GM12891 (cell line): ENCODE measurements around the gene GMDS.

Source experiments
- DNase-seq: peaks from one replicate; pipeline ENCODE4 v3.0.0; 2011; ENCODE audit warnings: low spot score; ENCODE audit not compliant: insufficient read length
- FAIRE-seq: peaks from 2 replicates; lab custom pipeline; 2011; peaks lifted over from hg19 to GRCh38; lab: Jason Lieb, UNC
- PAX5 ChIP-seq: IDR thresholded peaks from 2 replicates; pipeline ENCODE4 v1.6.1; 2011; ENCODE audit warnings: low read length, moderate library complexity, mild to moderate bottlenecking; ENCODE audit not compliant: insufficient read depth, severe bottlenecking
- POLR2A ChIP-seq: IDR thresholded peaks from 2 replicates; pipeline ENCODE4 v1.6.1; 2011; ENCODE audit warnings: low read depth, low read length, control low read depth
- POLR2AphosphoS5 ChIP-seq: IDR thresholded peaks from 2 replicates; pipeline ENCODE4 v1.6.1; 2011; ENCODE audit warnings: low read depth, low read length, control low read depth
- POU2F2 ChIP-seq: IDR thresholded peaks from 2 replicates; pipeline ENCODE4 v1.6.1; 2011; ENCODE audit warnings: low read depth, mild to moderate bottlenecking, control low read depth, low read length, moderate library complexity
- SPI1 ChIP-seq: IDR thresholded peaks from 2 replicates; pipeline ENCODE4 v1.6.1; 2011; ENCODE audit warnings: low read depth, low read length, control low read depth
- TAF1 ChIP-seq: IDR thresholded peaks from 2 replicates; pipeline ENCODE4 v1.6.1; 2011; ENCODE audit warnings: low read depth, low read length, control low read depth

Gene GMDS

DNA sequence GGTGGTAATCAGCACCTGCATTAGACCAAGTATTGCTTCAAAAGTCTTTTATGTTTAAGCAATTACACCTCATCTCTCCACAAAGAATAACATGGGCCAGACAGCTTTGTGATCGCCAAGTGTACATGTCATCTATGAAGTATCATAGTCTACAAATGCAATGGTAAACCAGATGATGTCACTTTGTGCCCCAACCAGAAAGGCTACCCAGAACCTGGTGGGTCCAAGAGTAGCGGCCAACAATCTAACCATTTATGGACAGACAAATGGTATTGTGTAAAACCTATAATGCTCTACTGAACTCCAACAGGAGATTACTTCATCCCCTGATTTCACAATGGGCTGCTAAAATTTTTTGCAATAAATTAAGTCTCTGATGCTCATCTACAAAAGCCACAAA, 295.9 kb downstream of the GMDS start:
- TF ChIP-seq POU2F2 (no peak), TAF1 (no peak), SPI1 (no peak), POLR2A (no peak), PAX5 (no peak), POLR2AphosphoS5 (no peak)
- FAIRE-seq, result no peak
- no peak for DNase-seq

DNA sequence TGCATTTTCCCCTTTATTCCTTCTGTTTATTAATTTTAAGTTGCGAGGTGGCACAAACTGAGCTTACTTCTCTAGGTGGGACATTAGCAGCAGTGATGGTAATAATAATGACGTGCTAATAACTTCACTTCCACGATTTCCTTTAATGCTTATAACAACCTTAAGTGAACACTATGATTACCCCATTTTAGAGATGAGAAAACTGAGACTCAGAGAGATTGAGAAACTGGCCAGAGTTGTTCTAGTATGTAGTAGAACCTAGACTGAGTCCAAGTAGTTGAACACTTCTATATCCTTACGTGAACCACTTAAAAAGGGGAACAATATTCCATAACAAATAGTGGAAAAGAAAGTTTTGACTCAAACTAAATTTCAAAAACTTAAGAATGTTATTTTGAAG, 297.5 kb downstream of the GMDS start:
- TF ChIP-seq PAX5, result no peak
- no peak for TF ChIP-seq POLR2A
- TF ChIP-seq TAF1, result no peak
- no peak for TF ChIP-seq SPI1
- no peak for TF ChIP-seq POU2F2
- no peak for TF ChIP-seq POLR2AphosphoS5
- FAIRE-seq (no peak), DNase-seq (no peak)

DNA sequence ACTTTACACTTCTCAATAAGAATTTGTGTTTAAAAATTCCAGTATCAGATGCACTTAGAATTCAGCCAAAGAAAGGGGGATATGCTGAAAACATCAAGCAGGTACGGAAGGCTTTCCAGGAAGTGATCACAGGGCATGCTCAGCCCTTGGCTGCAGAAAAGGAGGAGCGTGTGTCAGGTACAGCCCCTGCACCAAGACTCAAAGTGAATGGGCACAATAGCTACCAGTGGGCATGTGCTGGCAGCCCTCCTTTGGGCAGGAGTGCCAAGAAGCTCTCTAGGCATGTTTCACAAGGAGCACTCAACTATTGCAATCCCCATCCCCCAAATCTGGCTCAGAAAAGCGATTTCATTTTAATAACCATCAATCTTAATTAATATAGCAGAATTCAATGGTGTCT, 298.8 kb downstream of the GMDS start:
- TF ChIP-seq PAX5 (no peak), POU2F2 (no peak), SPI1 (no peak), POLR2AphosphoS5 (no peak), TAF1 (no peak)
- FAIRE-seq, result no peak
- no peak for DNase-seq

DNA sequence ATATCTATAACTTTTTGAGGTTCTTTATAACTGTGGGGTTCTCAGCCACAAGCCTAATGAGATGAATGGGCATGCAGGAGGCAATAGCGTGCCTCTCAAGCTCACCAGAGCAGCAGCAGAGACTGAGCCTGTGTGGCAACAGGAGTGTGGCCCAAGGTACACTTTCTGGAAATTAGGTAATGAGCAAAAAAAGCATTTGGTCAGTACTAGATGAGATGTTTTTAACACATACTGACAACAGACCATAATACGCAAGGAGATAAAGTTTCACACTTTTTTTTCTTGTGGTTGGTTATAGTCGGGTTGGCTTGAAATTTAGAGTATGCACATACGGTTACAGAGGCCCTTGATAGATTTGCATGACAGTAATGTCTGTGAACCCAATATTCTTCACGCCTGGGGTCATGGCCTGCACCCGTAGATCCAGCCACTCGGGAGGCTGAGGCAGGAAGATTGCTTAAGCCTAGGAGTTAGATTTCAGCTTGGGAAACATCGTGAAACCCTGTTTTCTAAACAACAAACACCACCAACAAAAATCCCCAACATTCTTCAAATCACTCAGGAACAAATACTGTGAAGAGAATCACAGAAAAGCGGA, 300.1 kb downstream of the GMDS start:
- DNase-seq, result no peak
- TF ChIP-seq PAX5 (no peak), TAF1 (no peak), SPI1 (no peak), POU2F2 (no peak), POLR2A (no peak), POLR2AphosphoS5 (no peak)
- no peak for FAIRE-seq

DNA sequence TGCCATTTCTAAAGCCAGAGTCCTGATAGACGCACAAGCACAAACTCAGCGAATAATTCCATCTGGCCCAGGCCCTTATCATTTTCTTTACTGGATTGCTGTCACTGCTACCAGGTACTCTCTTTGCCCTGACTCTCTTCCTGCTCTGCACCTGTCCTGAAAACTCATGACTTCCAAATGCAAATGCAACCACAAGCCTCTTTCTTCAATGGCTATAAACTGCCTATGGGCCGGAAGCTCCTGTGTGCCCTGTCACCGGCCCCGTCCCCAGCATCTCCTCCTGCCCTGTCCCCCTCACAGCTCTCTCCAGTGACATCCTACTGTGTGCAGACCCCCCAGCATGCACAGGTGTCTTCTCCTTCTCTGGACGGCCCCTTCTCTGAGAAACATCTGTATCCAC, 302.6 kb downstream of the GMDS start:
- DNase-seq (no peak), FAIRE-seq (no peak)
- no peak for TF ChIP-seq POU2F2
- no peak for TF ChIP-seq SPI1
- no peak for TF ChIP-seq TAF1
- no peak for TF ChIP-seq POLR2AphosphoS5

DNA sequence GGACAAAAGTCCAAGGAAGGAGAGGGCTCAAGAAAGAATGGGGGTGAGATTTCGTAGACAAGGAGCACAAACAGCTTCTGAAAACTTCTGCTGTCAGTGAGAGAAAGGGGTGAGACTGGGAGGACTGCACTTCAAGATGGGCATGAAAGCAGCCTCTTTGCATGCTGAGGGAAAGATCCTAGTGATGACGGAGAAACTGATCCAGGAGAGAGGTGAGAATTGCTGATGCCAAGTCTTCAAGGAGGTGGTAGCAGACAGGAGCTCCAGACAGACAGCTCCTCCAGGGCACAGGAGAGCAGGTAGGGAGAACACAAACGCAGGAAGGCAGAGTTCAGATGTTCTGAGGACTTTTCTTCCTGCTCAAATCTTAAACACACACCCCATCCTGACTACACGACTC, 303.9 kb downstream of the GMDS start:
- DNase-seq (no peak), FAIRE-seq (no peak)
- no peak for TF ChIP-seq POLR2AphosphoS5
- no peak for TF ChIP-seq PAX5
- TF ChIP-seq POU2F2, result no peak
- TF ChIP-seq SPI1, result no peak
- no peak for TF ChIP-seq TAF1
- no peak for TF ChIP-seq POLR2A

DNA sequence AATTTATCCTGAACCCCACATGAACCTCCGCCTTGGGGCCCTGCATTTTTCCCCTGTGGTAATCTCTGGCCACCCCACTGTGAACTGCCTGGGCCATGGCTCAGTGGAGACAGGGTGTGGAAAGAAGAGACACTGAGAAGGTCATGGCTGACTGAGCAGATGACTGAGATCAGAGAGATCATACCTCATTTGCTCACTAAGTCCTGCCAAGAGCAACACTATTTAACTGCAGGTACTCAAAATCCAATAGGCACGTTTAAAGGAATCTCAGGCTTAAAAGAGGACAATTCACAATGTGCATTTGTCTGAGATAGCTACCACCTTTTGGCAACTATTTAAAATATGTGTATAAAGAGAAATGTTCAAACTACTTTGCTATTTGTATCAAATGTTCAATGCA, 305.0 kb downstream of the GMDS start:
- TF ChIP-seq PAX5, result peak; percentile 91
- TF ChIP-seq POLR2A, result no peak
- peak; percentile 37 for DNase-seq
- peak; percentile 79 for FAIRE-seq

DNA sequence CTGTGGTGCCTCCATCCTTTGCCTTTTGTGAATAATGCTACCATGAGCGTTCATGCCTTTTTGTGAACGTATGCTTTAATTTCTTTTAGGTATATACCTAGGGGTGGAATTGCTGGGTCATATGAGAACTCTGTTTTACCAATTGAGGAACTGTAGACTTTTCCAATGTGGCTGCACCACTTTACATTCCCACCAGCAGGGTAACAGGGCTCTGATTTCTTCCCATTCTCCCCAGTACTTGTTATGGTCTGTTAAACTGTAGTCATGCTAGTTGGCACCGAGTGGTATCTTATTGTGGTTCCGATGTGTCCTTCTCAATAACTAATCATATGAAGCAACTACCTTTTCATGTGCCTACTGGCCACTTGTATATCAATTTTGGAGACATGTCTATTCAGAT, 312.1 kb downstream of the GMDS start:
- DNase-seq (no peak), FAIRE-seq (no peak)
- no peak for TF ChIP-seq POU2F2
- TF ChIP-seq POLR2A, result no peak
- no peak for TF ChIP-seq TAF1
- no peak for TF ChIP-seq POLR2AphosphoS5
- TF ChIP-seq SPI1, result no peak
- no peak for TF ChIP-seq PAX5

DNA sequence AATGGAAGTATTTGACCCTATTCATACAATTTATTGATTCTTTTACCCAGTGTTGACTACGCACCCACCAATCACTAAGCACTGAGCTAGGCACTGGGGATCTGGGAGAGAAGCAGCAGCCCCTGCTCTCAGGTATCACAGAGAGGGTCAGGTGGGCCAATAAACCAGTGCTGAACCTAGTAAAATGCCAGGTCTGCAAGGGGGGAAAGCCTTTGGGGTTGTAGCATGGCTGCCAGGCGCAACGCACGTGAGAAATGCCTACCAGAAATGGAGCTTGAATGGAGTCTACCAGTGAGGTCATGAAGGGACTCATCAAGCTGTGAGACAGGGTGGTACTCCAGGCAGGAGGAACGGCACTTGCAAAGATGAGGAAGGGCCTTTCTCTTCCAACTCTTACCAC, 313.6 kb downstream of the GMDS start:
- TF ChIP-seq SPI1 (no peak), TAF1 (no peak)
- DNase-seq, result no peak

DNA sequence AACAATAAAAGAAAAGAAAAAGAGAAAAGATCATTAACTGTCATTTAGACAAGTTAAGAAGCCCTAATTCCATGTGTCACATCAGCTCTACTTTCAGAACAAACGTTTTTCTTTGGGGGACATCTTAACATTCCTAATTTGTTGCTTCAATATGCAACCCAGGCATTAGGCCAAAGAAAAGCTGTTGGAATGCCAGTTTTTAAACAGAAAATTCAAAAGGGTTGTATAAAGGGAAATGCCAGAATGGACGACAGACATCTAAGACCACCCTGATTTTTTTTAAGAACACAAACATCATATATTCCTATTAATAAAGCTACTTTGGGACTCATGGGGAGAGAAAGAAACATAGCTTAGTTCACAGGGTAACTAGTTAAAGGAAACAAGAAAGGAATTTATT, 315.0 kb downstream of the GMDS start:
- FAIRE-seq (no peak), DNase-seq (no peak)
- TF ChIP-seq PAX5 (no peak), POLR2AphosphoS5 (no peak), POLR2A (no peak), POU2F2 (no peak)

More for the DNA sequence above, 313.6 kb downstream of the GMDS start:
- FAIRE-seq, result no peak

DNA sequence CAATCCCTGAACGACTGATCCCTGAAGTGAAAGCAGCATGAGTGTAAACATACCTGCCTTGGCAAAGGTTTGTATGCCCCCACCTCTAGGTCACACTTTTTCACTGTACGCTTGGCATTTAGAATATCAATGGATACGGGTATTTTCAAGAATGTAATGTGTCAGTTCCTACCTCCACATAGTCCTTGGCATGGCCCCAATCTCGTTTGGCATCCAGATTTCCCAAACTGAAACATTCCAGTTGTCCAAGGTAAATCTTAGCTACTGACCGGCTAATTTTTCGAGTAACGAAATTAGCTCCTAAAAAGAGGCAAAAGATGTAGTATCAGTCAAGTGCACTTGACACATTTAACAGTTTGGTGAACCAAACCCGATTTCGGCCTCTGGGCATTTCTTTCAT, 315.5 kb downstream of the GMDS start:
- TF ChIP-seq POLR2AphosphoS5 (no peak), SPI1 (no peak), PAX5 (no peak), TAF1 (no peak), POLR2A (no peak), POU2F2 (no peak)
- no peak for DNase-seq
- FAIRE-seq, result no peak
